ENCODE data around the gene DYNC2H1. TPM values are rescaled to one million over a fixed set of nuclear protein-coding genes. Genes with fewer than 3 reads are reported as not detected.

The DYNC2H1 gene
- polyA plus RNA-seq, 12 donors, result 9.0 to 17.5 (median 12.3) TPM; not detected in 1

DNA sequence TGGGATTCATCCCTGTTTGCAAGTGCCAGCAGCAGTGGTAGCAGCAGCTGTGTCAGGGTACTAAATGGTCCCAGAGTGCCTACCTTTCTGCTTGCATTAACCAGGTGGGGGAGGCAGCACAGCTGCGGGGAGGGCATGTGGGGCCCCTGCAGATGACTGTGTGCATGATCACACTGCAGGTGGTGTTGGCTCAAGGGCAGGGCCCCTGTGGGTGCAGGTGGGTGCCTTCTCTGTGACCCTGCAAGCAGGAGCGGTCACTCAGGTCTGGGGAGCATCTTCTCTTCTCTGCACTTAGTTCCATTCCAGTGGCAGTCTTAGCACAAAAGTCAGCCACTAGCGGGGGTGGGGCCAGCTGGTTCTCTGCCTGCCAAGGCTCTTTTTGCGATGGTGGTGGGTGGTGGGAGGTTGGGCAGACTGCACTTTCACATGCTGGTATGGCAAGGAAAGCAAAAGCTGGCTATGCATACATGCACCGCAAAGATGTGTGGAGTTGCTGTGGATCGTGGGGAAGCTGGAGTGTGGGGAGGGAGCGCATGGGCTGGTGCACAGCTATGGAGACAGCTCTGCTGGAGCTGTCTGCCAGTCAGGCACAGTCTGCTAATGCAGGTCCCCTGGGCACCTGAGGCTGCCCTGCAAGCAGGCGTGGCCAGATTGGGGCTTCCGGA is 157.1 kb downstream of the DYNC2H1 start:
- no peak for DNase-seq

DNA sequence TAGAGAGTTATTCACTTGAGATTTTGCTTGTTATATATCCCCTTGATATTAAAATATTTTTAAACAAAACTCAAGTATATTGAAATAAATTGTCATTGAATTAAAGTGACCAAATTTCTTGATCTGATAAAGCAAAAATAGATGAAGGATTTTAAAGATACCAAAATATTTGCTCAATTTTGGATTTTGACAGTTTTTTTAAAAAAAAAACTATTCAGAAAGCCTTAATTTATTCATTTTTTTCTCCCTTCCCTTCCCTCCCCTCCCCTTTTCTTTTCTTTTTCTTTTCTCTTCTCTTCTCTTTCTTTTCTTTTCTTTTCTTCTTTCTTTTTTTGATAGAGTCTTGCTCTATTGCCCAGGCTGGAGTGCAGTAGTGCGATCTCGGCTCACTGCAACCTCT is 163.7 kb downstream of the DYNC2H1 start:
- DNase-seq, result no peak

DNA sequence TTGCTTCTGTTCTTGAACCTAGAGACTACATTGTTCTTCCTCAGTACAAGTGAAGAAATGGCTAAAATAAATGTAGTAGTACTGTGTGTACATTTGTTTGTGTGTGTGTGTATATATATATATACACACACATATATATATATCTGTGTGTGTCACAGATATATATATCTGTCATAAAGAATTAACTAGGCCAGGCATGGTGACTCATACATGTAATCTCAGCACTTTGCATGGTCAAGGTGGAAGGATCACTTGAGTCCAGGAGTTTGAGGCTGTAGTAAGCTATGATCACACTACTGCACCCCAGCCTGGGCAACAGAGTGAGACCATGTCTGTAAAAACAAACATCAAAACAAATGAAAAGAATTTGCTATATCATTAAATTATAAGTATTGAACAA is 164.8 kb downstream of the DYNC2H1 start:
- no peak for DNase-seq

DNA sequence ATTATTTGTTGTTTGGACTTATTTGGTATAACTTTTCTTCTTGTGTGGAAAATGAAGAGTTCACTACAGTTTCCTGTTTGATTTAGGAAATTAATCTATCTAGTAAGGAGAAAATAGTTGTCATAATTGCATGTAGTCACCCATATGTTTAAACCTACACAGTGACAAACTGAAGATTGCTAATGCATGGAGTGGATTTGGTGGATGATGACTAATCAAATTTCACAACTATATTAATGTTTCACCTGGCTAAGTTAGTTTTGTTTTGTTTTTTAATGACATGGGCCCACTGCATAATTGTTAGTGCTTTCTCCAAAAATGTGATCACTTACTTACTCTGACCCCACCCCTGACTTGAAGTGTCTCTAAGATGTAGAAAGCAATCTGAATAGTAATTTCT is 170.6 kb downstream of the DYNC2H1 start:
- DNase-seq, result no peak

DNA sequence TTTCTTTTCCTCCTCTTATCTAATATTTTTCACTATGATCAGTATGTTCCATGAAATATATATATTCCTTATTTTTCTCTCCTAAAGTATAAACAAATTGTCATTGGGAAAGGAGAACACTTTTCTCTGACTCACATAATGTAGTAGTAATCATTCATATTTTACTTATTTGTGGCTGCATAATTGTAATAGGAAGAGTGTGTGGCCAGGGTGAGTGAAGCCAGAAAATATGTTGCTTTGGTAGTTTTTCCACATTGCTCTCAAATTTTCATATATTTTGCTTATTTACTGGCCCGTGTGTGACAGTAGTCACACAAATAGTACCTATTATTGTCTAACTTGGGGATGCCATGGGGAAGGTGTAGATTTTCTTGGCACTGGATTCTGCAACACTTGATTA is 172.1 kb downstream of the DYNC2H1 start:
- no peak for DNase-seq

DNA sequence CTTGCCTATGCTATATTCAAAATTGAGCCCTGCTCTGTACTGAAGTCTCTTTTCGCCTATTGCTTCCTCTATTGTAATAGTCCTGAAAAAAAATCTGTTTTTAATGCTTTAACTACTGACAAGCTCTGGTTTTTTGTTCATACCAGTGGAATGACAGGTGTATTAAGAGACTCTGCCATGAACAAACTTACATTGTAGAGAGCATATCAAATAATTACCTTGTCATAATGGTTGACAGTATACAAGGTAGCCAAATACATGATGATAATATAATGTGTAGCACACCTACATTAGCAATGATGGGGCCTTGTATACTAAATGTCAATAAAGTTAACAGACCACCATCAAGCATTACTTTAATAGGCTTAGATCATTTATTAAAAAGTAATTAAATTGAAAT is 175.0 kb downstream of the DYNC2H1 start:
- DNase-seq, result no peak

DNA sequence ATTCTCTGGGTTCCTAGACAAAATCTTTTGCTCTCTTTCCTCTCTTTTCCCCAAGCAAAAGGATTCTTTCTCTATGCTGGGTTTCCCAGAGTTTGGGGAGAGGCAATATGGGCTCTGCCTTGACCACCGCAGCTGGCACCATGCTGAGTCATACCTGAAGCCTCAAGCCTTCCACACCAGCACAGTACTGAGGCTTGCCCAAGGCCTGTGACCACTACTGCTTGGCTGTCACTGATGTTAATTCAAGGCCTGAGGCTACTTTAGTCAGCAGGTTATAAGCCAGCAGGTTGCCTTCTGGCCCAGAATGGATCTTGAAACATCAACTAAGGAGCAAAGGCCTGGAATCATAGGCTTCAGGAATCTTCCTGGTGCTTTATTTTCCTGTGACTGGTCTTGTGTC is 185.3 kb downstream of the DYNC2H1 start:
- DNase-seq, result no peak

DNA sequence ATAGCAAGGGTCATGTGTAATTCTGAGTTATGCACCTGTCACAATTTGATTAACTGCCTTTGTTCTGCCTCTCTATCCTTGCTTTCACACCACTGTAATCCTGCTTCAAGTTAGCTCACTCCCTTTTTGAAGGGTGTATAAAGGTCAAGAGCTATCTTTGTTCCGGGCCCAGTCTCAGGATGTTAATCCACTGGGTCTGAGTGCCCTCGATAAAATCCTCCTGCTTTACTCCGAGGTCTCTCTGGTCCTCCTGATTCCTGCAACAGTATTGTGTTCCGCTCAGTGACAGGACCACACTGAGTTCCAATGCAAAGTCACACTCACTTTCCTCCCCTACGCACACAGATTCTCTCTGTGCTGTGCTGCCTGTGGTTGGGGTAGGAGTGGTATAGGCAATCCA is 186.5 kb downstream of the DYNC2H1 start:
- DNase-seq, result no peak

DNA sequence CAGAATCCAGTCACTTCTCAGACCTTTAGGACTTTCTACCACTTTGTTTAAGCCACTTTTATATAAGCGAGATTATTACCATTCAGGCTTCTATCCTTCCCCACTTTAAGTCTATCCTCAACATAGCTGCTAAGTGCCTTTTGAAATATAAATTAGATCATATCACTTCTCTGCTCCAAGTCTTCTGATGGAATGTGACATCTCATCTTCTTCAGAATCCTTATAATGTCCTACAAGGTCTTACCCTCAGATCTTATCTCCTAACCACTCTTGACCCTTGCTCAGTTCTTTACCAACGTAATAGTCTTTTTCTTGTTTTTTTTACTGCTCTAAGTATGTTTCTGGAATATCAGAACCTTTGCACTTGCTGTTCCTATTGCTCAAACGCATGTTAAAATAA is 188.7 kb downstream of the DYNC2H1 start:
- DNase-seq, result no peak

DNA sequence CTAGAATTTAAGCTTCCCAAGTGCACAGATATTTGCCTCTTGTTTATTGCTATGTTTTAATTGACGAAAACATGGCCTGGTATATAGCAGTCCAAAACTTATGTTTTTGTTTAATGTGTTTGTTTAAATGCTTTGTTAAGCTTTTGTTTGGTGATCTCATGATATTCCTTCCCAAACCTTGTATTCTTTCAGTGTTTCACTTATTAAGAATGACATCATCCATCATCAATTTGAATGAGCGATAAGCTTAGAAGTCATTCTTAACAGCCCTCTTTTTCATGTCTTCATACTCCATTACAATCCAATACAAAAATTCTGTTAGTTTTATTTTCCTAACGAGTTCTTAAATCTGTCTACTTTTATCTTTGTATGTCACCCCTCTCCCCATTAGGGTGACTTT is 206.0 kb downstream of the DYNC2H1 start:
- no peak for DNase-seq

DNA sequence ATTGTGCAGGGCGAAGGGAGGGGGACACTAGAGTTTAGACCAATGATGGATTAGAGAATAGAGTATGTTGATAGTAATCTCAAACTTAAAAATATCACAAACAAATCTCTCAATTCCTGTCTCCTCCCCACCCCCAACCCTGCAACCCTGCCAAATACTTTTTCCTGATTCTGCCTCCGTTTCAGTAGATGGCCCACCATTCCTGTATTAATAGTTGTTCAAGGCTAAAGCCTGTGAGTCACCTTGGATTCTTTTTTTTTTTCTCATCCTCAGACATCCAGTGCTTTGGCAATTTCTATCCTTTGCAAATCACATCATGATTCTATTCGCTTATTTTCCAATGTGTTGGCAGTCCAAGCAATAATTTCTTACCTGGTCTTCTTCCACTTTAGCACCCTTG is 207.9 kb downstream of the DYNC2H1 start:
- DNase-seq, result no peak

DNA sequence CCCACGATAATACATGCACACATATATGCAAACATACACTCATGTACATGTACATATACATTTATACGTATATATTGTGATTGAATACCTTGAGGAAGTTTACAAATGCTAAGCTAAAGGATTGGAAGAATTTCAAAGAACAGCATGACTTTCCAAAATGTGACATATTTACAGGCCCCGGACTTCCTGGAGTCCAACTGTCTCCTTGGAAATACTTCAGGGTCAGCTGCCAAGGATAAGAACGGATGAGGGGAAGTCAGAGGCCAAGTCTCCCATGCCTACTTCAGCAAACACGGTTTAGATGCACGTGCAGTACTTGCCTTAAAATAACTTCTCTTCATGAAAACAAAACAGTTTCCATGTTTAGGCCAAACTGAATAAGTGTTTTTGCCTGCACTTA is 213.6 kb downstream of the DYNC2H1 start:
- DNase-seq, result peak; percentile 30

DNA sequence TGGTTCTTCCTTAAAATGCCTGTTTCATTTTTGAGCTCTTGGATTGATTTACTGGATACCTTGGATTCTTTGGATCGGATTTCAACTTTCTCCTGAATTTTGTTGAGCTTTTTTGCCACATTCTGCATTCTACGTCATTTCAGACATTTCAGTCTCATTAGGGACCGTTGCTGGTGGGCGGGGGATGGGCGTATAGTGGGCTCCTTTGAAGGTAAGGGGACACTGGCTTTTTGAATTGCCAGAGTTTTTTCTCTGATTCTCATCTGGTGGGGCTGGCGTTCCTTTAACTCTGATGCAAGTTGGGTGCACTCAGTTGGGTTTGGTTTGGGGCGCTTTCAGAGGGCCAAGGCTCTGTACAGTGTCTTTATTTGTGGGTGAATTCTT is 216.5 kb downstream of the DYNC2H1 start:
- no peak for DNase-seq

DNA sequence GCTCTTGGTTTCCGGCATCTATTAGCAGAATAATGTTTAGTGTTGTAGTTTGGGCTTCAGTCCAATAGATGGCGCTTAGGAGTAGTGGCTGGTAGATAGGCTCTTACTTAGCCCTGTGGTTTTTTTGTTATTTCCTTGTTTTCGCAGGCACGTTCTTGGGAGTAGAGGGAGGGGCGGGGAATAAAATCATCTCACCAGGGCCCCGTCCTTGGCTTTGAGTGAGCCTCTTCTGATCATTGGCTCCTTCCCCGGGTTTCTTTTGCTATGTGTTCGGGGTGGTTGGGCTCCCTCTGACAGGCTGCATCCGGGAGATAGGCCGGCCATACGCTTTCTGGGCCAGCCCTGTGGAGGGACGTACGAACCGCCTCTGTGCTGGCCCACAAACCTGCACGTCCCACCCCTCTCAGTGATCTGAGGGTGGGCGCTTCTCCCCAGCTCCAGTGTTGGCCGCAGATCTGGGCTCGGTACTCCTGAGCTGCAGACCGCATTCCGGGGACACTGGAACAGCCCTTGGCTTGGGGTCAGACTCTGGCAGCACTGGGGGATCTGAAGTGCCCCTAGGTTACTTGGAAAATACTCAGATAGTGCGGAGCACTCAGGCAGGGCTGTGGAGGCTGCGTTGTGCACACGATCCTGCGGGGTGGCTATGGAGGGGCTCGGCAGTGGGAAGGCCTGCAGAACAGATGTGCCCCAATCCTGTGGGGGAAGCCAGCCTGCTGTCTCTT is 217.0 kb downstream of the DYNC2H1 start:
- peak; percentile 17 for DNase-seq

DNA sequence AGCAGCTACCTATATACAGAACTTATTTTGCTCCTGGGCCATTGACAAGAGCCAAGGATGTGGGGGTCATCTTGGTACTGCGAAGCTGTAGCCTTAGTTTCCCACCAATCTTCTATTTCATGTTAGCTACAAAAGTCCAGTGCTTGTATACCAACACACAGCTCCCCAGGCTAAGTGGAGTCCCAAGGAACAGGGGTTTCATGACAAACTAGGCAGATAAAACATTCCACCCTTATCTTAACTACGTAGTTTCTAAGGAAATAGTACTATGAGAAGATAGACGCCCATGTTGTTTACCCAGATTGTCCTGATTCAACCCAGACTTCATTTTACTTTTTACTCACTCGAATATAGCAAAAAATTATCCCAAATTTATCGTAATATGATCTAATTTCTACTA is 218.5 kb downstream of the DYNC2H1 start:
- DNase-seq, result no peak

DNA sequence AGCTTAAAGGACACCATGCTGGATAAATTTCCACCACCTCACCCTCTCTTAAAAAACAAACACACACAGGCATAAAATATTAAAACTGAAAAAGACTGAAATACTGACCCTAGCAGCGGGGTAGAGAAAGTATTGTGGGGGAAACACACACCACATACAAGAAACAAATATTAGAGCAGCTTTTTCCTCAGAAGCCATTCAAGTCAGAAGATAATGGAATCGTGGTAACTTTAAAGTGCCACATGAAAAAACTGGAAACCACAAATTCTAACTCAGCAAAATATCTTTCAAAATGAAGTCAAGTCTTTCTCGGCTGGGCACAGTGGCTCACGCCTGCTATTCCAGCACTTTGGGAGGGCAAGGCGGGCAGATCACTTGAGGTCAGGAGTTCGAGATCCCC is 223.2 kb downstream of the DYNC2H1 start:
- no peak for DNase-seq

DNA sequence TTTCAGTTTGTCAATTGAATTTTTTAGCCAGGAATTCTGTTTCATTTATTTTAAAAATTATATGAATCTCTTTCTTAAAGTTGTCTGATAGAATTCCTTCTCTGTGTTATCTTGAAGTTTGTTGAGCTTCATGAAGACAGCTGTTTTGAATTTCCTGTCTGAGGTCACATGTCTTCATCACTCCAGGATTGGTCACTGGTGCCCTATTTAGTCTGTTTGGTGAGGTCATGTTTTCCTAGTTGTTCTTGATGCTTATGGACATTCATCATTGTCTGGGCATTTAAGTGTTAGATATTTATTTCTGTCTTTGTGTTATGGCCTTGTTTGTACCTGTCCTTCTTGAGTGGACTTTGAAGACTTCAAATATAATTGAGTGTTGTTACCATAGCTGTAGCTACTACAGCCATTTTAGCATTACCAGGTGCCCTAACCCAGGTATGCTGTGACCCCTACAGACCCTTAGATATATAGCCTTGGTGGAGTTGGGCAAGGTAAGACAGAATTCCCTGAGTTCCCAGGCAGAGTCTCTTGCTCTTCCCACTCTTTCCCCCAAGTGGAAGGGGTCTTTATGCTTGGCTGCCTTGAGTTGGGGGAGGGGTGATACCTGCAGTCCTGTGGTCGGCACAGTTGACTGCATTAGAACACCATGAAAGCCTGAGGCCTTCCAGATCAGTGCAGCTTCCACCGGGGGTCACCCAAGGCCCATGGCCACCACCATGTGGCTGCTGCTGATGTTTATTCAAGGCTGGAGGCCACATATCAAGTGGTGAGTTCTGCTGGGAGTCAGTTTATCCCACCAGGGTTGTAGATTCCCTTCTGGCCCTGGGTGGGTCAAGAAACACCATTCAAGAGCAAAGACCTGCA is 229.6 kb downstream of the DYNC2H1 start:
- DNase-seq, result no peak

DNA sequence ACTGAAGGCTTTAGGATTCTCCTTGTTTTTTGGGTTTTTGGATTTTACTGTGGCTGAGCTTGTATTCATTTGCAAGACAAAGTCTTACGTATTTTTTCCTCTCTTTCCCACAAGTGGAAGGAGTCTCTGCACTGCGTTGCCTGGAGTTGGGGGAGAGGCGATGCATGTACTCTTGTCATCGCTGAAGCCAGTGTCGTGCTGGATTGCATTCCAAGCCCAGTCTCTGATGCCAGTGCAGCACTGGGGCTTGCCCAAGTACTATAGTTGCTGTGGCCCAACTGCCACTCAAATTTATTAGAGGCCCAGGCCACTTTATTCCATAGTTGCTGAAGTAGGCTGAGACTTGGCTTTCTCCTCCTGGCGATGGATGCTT is 230.2 kb downstream of the DYNC2H1 start:
- DNase-seq, result no peak

DNA sequence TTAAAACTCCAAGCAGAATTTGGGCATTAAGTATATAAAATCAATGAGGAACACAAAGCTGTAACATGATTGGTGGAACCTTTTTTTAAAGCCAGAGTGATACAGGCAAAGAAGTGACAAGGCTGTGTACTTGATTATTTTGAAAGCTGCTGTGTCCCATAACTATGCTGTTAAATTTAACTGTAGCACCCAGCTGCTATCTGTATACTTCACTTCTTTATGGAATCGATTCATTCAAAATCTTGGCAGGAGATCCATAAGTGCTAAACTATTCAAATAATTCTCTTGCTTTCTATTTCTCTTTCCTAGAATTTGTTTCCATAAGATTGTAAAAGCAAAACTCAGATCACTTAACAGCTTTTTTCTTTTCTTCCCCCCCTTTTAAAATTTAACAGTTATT is 231.7 kb downstream of the DYNC2H1 start:
- no peak for DNase-seq

DNA sequence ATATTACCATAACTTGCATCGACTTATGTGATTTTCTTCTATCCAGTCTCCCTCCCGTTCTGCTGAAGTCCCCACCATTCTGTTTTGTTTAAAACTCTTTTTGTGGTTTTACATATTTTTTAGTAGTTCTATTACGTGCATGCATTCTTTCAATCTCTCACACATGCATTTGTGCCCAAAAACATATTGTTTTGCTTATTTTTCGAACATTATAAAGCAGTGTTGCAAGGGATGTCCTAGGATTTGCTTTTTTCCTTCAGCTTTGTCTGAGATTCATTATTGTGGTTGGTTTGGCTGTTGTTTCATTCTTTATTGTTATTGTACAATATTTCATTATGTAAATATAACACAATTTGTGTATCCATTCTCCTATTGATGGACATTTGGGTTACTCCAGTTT is 235.7 kb downstream of the DYNC2H1 start:
- no peak for DNase-seq

DNA sequence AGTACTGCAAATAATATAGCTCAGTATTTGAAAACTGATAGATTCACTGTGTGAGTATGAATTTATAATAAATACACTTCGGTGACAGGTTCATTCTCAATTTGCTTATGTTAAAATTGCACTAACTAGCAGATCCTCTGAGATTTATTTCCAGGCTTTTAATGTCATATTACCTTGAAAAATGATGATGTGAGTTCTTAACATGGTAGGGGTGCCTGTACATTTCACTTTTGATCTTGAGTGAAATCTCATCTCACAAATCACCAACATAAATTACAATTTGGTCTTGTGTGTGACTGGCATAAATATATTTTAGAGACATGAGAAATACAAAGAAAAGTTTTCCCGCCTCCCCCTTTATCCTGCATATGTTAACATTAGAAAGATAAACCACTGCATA is 240.4 kb downstream of the DYNC2H1 start:
- no peak for DNase-seq

DNA sequence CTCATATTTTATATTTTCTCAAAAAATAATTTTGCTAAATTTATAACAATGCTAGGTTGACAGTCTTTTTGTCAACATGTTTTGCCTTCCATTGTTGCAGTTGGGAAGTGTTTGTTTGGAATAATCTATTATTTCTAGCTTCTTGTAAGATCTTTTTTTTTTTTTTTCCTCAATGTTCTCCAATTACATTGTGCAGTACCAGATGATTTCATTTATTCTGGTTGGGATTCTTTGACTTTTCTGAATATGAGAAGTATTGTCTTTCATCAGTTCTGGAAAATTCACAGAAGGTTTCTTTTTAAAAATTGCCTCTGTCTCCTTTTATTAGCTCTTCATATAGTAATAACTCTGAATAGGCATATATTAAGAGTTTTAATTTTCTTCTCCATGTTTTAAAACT is 245.4 kb downstream of the DYNC2H1 start:
- DNase-seq, result no peak

DNA sequence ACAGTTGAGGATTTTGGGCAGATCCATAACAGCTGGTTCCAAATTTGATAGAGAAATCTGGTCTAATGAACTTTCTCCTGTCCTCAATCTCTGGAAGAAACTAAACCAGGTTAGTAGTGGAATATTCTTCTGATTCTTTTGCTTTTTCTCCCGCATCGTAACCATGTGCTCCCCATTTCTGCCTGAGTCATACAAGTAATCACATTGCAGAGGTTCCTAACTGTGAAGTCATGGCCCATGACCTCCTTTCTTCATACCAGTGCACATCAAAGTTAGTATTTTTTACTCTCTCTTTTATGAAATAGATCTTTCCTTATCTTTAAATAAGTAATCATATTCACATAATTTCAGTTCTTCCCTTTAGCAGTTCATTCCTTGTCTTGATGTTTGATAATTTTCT is 249.0 kb downstream of the DYNC2H1 start:
- DNase-seq, result no peak

Measured in muscle of arm (tissue), 12 donors.